ENCODE results near the gene RPL13A. TPM values are rescaled to one million over a fixed set of nuclear protein-coding genes. Genes with fewer than 3 reads are reported as not detected.

Gene RPL13A
- total RNA-seq, 1 experiment from 2014 or later, result 3,819 TPM

DNA sequence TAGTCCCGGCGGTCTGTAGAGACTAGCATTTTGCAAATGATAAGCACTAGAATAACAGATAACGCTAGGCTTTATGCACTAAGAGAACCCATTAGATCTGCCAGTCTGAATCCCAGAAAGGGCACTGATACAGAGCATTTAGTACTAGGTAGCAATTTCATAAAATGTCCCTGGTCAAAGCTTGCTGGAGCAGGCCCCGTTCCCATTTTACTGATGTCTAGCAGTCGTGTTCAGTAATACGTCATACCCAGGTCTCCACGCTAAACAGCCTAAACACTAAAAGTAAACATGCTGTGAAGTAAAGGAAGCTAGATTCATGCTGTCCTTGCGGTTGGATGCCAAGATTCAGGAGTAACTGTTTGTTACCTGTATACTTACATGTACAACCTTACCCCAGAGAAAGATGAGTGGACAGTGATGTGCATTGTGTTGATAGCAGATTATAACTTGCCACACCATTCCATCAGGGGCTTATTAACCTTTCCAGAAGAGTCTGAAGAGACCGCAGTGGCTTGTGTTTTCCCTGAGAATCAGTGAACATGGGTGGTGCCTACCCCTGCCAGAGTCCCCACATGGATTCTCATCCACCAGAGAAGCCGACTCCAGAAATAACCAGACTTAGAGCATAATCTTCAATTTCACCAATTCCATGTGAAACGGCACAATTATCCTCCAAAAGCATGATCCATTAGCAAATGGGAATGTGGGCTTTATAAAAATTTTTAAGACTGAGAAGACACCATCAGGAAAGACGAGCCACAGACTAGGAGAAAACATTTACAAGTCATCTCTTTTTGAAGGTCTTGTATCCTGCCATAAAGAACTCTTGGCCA, 5.4 kb downstream of the RPL13A start:
- no peaks in the 10 kb centered on the region for H3K4me1 Mint-ChIP-seq (ENCODE audit: insufficient read depth, unreplicated experiment)
- peaks cover 98% of the 10 kb centered on the region for H3K36me3 Mint-ChIP-seq (ENCODE audit: insufficient read depth, unreplicated experiment)
- no peak for TF ChIP-seq CTCF (IDR thresholded peaks at IDR 0.05; ENCODE audit: unreplicated experiment)
- ChIA-PET CTCF (no interaction called here), POLR2A (interaction anchor here (0.6 to 4.4 kb wide), 6 partner anchors 44 to 392 kb away, joined by 3 to 42 read pairs (median 4); partner anchors contain the start of genes PRR12, RRAS and SCAF1)
- H3K4me3 Mint-ChIP-seq (ENCODE audit: unreplicated experiment), result no peak overlapping the region
- DNase-seq (ENCODE audit: unreplicated experiment), result peak; percentile 57
- intact Hi-C loops (cut with micrococcal nuclease), result no loop called here
- no peaks in the 10 kb centered on the region for H3K9me3 Mint-ChIP-seq (ENCODE audit: unreplicated experiment)
- no TSS peak for BruUV-seq (replicated peaks)
- no peaks in the 10 kb centered on the region for H3K27me3 Mint-ChIP-seq (ENCODE audit: insufficient read depth, unreplicated experiment)
- H3K27ac Mint-ChIP-seq (ENCODE audit: low read depth, unreplicated experiment), result no peak overlapping the region

DNA sequence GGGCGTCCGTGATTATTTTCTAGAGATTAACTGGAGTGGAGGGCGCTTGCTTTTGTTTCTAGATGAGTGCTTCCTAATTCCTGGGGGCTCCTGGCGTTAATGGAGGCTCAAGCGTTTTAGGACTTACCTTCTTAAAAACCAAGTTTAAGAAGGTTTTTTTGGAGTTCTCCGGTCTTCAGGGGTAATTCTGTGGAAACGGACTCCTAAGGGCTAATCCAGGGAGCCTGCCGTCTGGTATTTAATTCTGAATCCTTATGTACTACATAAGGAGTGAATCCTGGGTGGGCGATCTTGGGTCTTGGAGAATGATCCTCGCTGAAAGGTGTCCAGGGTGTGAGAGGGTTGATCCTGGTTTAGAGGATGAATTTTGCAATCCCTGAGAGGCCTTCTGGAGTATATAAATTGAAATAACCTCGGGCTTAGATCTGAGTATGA, 9.2 kb downstream of the RPL13A start:
- TF ChIP-seq CTCF (IDR thresholded peaks at IDR 0.05; ENCODE audit: unreplicated experiment), result no peak
- ChIA-PET CTCF (interaction anchor here (1.2 to 1.4 kb wide), 2 partner anchors 50 to 75 kb away, joined by 3 to 6 read pairs; no protein-coding TSS in a partner anchor), POLR2A (interaction anchor here (0.7 to 4.4 kb wide), 20 partner anchors 9 to 503 kb away, joined by 3 to 69 read pairs (median 4); partner anchors contain the start of genes AKT1S1, ALDH16A1, AP2A1 and GYS1)
- Mint-ChIP-seq H3K27me3 (ENCODE audit: insufficient read depth, unreplicated experiment) (no peaks in the 10 kb centered on the region), H3K4me1 (ENCODE audit: insufficient read depth, unreplicated experiment) (peaks cover 6% of the 10 kb centered on the region), H3K36me3 (ENCODE audit: insufficient read depth, unreplicated experiment) (peaks cover 98% of the 10 kb centered on the region), H3K4me3 (ENCODE audit: unreplicated experiment) (peak overlapping the region; percentile 91), H3K27ac (ENCODE audit: low read depth, unreplicated experiment) (peak overlapping the region; percentile 97), H3K9me3 (ENCODE audit: unreplicated experiment) (no peaks in the 10 kb centered on the region)
- no peak for DNase-seq (ENCODE audit: unreplicated experiment)
- intact Hi-C loops (cut with micrococcal nuclease), result loop anchor here (1.0 kb wide), 1 partner anchor 144 kb away; the partner anchor contains the start of gene RRAS
- BruUV-seq (replicated peaks), result TSS peak; percentile 53

- peak; percentile 68 for DNase-seq (ENCODE audit: unreplicated experiment)
- Mint-ChIP-seq H3K27me3 (ENCODE audit: insufficient read depth, unreplicated experiment) (no peaks in the 10 kb centered on the region), H3K27ac (ENCODE audit: low read depth, unreplicated experiment) (peak overlapping the region; percentile 97), H3K4me1 (ENCODE audit: insufficient read depth, unreplicated experiment) (peaks cover 6% of the 10 kb centered on the region), H3K36me3 (ENCODE audit: insufficient read depth, unreplicated experiment) (peaks cover 94% of the 10 kb centered on the region), H3K9me3 (ENCODE audit: unreplicated experiment) (no peaks in the 10 kb centered on the region), H3K4me3 (ENCODE audit: unreplicated experiment) (peak overlapping the region; percentile 91)
- TF ChIP-seq CTCF (IDR thresholded peaks at IDR 0.05; ENCODE audit: unreplicated experiment), result no peak
- TSS peak; percentile 82 for BruUV-seq (replicated peaks)
- intact Hi-C loops (cut with micrococcal nuclease), result no loop called here
- ChIA-PET CTCF (interaction anchor here (1.2 to 1.4 kb wide), 2 partner anchors 49 to 74 kb away, joined by 3 to 6 read pairs; no protein-coding TSS in a partner anchor), POLR2A (interaction anchor here (0.7 to 4.4 kb wide), 11 partner anchors 9 to 269 kb away, joined by 3 to 69 read pairs (median 17); partner anchors contain the start of genes ALDH16A1, AP2A1, NOSIP and PIH1D1)
Observed at GRCh38 chr19:49497047-49497788, 9.8 kb downstream of the RPL13A start.

DNA sequence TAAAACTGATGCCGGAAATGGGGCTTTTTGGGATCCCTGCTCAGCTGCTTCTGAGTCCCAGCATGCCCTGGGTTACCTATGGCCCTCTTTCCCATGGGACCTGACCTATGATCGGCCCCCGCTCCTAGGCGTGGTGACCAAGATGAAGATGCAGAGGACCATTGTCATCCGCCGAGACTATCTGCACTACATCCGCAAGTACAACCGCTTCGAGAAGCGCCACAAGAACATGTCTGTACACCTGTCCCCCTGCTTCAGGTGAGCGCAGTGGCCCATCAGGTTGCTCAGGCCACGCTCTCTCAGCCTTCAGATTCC, 10.3 kb downstream of the RPL13A start:
- TF ChIP-seq CTCF (IDR thresholded peaks at IDR 0.05; ENCODE audit: unreplicated experiment), result no peak
- peaks cover 89% of the 10 kb centered on the region for H3K36me3 Mint-ChIP-seq (ENCODE audit: insufficient read depth, unreplicated experiment)
- H3K4me1 Mint-ChIP-seq (ENCODE audit: insufficient read depth, unreplicated experiment), result peaks cover 6% of the 10 kb centered on the region
- BruUV-seq (replicated peaks), result no TSS peak
- no peak for DNase-seq (ENCODE audit: unreplicated experiment)
- H3K27ac Mint-ChIP-seq (ENCODE audit: low read depth, unreplicated experiment), result peak overlapping the region; percentile 97
- no peaks in the 10 kb centered on the region for H3K27me3 Mint-ChIP-seq (ENCODE audit: insufficient read depth, unreplicated experiment)
- POLR2A ChIA-PET, result interaction anchor here (2.0 to 4.0 kb wide), 3 partner anchors 10 to 82 kb away, joined by 11 to 69 read pairs (median 12); partner anchors contain the start of genes NOSIP, PRRG2 and RPL13A
- H3K4me3 Mint-ChIP-seq (ENCODE audit: unreplicated experiment), result peak overlapping the region; percentile 91
- intact Hi-C loops (cut with micrococcal nuclease), result no loop called here
- no peaks in the 10 kb centered on the region for H3K9me3 Mint-ChIP-seq (ENCODE audit: unreplicated experiment)
- CTCF ChIA-PET, result interaction anchor here (1.2 to 1.4 kb wide), 2 partner anchors 49 to 73 kb away, joined by 3 to 6 read pairs; no protein-coding TSS in a partner anchor

Data from MCF 10A (cell line).